Hepatocyte (in vitro differentiated cells): ENCODE measurements around the gene FNIP2. TPM values are rescaled to one million over a fixed set of nuclear protein-coding genes. Genes with fewer than 3 reads are reported as not detected.

Experiments used
- DNase-seq: peaks from one replicate; pipeline ENCODE4 v3.0.0-alpha.2; 2016; ENCODE audit warnings: low spot score
- H2AFZ ChIP-seq: fragments of 200-600 bp; sonication (generic); 2 replicates; pipeline ENCODE4 v1.6.0; 2016; ENCODE audit warnings: antibody characterized with exemption, mild to moderate bottlenecking
- H3K27ac ChIP-seq: fragments of 200-600 bp; sonication (generic); 2 replicates; pipeline ENCODE4 v1.5.1; 2016; ENCODE audit warnings: mild to moderate bottlenecking
- H3K27me3 ChIP-seq: fragments of 200-600 bp; sonication (generic); 2 replicates; pipeline ENCODE4 v1.6.1; 2016
- H3K36me3 ChIP-seq: fragments of 200-600 bp; sonication (generic); replicated peaks from 2 replicates; pipeline ENCODE4 v1.5.1; 2016; ENCODE audit warnings: low read depth; ENCODE audit not compliant: insufficient read depth
- H3K4me1 ChIP-seq: fragments of 200-600 bp; sonication (generic); 2 replicates; pipeline ENCODE4 v1.5.1; 2016; ENCODE audit warnings: mild to moderate bottlenecking, moderate library complexity; ENCODE audit not compliant: insufficient read depth
- H3K4me2 ChIP-seq: fragments of 200-600 bp; sonication (generic); 2 replicates; pipeline ENCODE4 v1.6.0; 2016
- H3K4me3 ChIP-seq: fragments of 200-600 bp; sonication (generic); 2 replicates; pipeline ENCODE4 v1.5.1; 2016; ENCODE audit warnings: mild to moderate bottlenecking
- H3K79me2 ChIP-seq: fragments of 200-600 bp; sonication (generic); 2 replicates; pipeline ENCODE4 v1.6.0; 2017; ENCODE audit warnings: mild to moderate bottlenecking
- H3K9me2 ChIP-seq: fragments of 200-600 bp; sonication (generic); replicated peaks from 2 replicates; pipeline ENCODE4 v1.6.0; 2017; ENCODE audit warnings: mild to moderate bottlenecking; ENCODE audit not compliant: insufficient read depth
- H3K9me3 ChIP-seq: fragments of 200-600 bp; sonication (generic); 2 replicates; pipeline ENCODE4 v1.5.1; 2016; ENCODE audit warnings: low read depth, mild to moderate bottlenecking
- H4K20me1 ChIP-seq: fragments of 200-600 bp; sonication (generic); 2 replicates; pipeline ENCODE4 v1.6.0; 2016; ENCODE audit warnings: mild to moderate bottlenecking; ENCODE audit not compliant: insufficient read depth, poor library complexity, severe bottlenecking
- CTCF ChIP-seq: fragments of 200-600 bp; sonication (generic); IDR thresholded peaks from 2 replicates; pipeline ENCODE4 v1.5.1; 2016; ENCODE audit warnings: antibody characterized with exemption, mild to moderate bottlenecking; ENCODE audit not compliant: poor library complexity
- EZH2 ChIP-seq: fragments of 200-600 bp; sonication (generic); IDR thresholded peaks from 2 replicates; pipeline ENCODE4 v1.6.1; 2016; ENCODE audit warnings: antibody characterized with exemption, mild to moderate bottlenecking, borderline replicate concordance
- EZH2phosphoT487 ChIP-seq: fragments of 200-600 bp; sonication (generic); IDR thresholded peaks from one replicate; pipeline ENCODE4 v1.6.1; 2018; ENCODE audit warnings: antibody characterized with exemption, mild to moderate bottlenecking, low read depth, moderate library complexity; ENCODE audit not compliant: unreplicated experiment, severe bottlenecking
- WGBS: methylation state at CpG from one replicate; pipeline ENCODE4 v1.1.6; 2016; ENCODE audit warnings: low lambda C conversion rate; ENCODE audit errors: missing lambda C conversion rate; 5-methylcytosine and 5-hydroxymethylcytosine counted together
- polyA plus RNA-seq: library from polyadenylated mRNA; unstranded; fragments of >200 nt; fragmentation: Nextera tagmentation; extraction: Ambion mirVana; gene quantifications from 2 replicates; pipeline ENCODE4 v1.2.1, GENCODE V29; 2016
- total RNA-seq: library from RNA; depleted of rRNA; stranded (reverse); fragments of >200 nt; gene quantifications from 2 replicates; pipeline ENCODE4 v1.2.3, GENCODE V29; 2014

FNIP2 gene
- total and polyA plus RNA-seq, 2 experiments from 2014 or later, result 20.8 to 61.0 TPM

GRCh38 chr4:158818560-158819140, 49.8 kb downstream of the FNIP2 start:
- Histone ChIP-seq H3K27ac (peak overlapping the region; percentile 78), H2AFZ (no peak overlapping the region), H3K36me3 (no peaks in the 10 kb centered on the region), H3K79me2 (peaks cover 80% of the 10 kb centered on the region), H3K4me1 (peaks cover 28% of the 10 kb centered on the region), H3K4me2 (no peak overlapping the region), H3K4me3 (no peak overlapping the region), H3K27me3 (no peaks in the 10 kb centered on the region), H3K9me2 (no peaks in the 10 kb centered on the region), H4K20me1 (no peaks in the 10 kb centered on the region), H3K9me3 (no peaks in the 10 kb centered on the region)
- DNase-seq, result no peak
- WGBS, result 81% methylated on average over 2 of the region's 2 CpGs
- no peak for TF ChIP-seq CTCF
- no peak for TF ChIP-seq EZH2phosphoT487
- TF ChIP-seq EZH2, result no peak

- Histone ChIP-seq H3K4me2 (peak overlapping the region; percentile 41), H3K9me2 (no peaks in the 10 kb centered on the region), H4K20me1 (no peaks in the 10 kb centered on the region), H3K9me3 (no peaks in the 10 kb centered on the region), H3K4me1 (peaks cover 38% of the 10 kb centered on the region), H3K27me3 (no peaks in the 10 kb centered on the region), H3K36me3 (no peaks in the 10 kb centered on the region), H3K4me3 (no peak overlapping the region), H2AFZ (no peak overlapping the region), H3K79me2 (peaks cover 77% of the 10 kb centered on the region), H3K27ac (peak overlapping the region; percentile 78)
- TF ChIP-seq EZH2, result no peak
- no peak for TF ChIP-seq EZH2phosphoT487
- TF ChIP-seq CTCF, result no peak
- WGBS, result 81% methylated on average over 2 of the region's 2 CpGs
- no peak for DNase-seq
These were observed 51.3 kb downstream of the FNIP2 start for GRCh38 chr4:158819942-158820786.

- no peaks in the 10 kb centered on the region for H3K9me3 ChIP-seq
- H3K9me2 ChIP-seq, result no peaks in the 10 kb centered on the region
- H2AFZ ChIP-seq, result no peak overlapping the region
- H4K20me1 ChIP-seq, result no peaks in the 10 kb centered on the region
- H3K27me3 ChIP-seq, result no peaks in the 10 kb centered on the region
- H3K79me2 ChIP-seq, result peaks cover 67% of the 10 kb centered on the region
- no peak for DNase-seq
- no peak overlapping the region for H3K4me2 ChIP-seq
- H3K4me3 ChIP-seq, result no peak overlapping the region
- peaks cover 51% of the 10 kb centered on the region for H3K4me1 ChIP-seq
- WGBS, result 85% methylated on average over 4 of the region's 4 CpGs
- TF ChIP-seq CTCF, result no peak
- TF ChIP-seq EZH2phosphoT487, result no peak
- H3K27ac ChIP-seq, result peak overlapping the region; percentile 78
- H3K36me3 ChIP-seq, result no peaks in the 10 kb centered on the region
These were observed 52.6 kb downstream of the FNIP2 start for GRCh38 chr4:158821228-158821971.
